ENCODE results near the gene PRR23E. TPM values are rescaled to one million over a fixed set of nuclear protein-coding genes. Genes with fewer than 3 reads are reported as not detected.

The PRR23E gene
- total RNA-seq, 4 donors from 2014 or later: not detected

DNA sequence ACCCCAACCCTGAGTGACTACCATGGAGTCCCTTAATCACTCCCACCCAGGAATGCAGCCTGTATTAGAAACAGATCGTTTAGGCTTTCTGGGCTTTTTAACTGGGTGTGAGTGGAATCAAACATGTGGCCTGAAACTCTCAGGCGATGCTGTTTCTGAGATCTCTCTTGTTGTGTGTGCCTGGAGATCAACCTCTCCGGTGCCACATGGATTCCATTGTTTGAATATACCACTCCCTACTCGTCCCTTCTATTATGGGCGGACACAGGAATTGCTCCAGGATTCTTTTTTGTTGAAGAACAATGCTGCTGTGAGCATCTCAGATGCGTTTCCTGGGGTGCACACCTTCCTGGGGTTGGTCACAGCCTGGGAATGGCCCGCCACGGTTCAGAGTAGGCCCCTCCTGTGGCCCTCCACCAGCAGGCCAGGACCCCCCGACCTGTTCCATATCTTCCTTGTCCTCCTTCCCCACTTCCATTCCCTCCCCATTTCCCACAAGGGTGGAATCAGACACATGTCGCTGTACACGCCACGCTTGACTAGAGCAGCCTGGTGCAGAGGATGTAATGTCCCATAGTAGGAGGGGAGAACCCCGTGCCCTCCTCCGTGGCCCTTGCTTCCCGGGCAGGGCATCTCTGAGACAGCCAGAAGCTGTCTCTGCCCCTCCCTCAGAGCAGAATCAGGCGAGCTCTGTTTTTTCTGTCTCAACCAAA, 36.4 kb upstream of the PRR23E start:
- H3K4me3 ChIP-seq (ENCODE audit: low read depth, poor library complexity, severe bottlenecking): no peak overlapping the region
- peak in 1 of 2 donors; percentile 37 for DNase-seq (ENCODE audit: low spot score in 2 of 2)
- intact Hi-C loops (cut with DNase I; ENCODE audit: low total_unique reads): no loop called here
- no peak for TF ChIP-seq POLR2A (IDR thresholded peaks at IDR 0.05)
- TF ChIP-seq, protein P1, sequence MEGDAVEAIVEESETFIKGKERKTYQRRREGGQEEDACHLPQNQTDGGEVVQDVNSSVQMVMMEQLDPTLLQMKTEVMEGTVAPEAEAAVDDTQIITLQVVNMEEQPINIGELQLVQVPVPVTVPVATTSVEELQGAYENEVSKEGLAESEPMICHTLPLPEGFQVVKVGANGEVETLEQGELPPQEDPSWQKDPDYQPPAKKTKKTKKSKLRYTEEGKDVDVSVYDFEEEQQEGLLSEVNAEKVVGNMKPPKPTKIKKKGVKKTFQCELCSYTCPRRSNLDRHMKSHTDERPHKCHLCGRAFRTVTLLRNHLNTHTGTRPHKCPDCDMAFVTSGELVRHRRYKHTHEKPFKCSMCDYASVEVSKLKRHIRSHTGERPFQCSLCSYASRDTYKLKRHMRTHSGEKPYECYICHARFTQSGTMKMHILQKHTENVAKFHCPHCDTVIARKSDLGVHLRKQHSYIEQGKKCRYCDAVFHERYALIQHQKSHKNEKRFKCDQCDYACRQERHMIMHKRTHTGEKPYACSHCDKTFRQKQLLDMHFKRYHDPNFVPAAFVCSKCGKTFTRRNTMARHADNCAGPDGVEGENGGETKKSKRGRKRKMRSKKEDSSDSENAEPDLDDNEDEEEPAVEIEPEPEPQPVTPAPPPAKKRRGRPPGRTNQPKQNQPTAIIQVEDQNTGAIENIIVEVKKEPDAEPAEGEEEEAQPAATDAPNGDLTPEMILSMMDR (IDR thresholded peaks at IDR 0.05): no peak
- 54 to 57% methylated on average over 14 to 16 of the region's 16 CpGs for WGBS, 2 donors

GRCh38 chr3:127157171-127157828, 35.6 kb upstream of the PRR23E start:
- TF ChIP-seq POLR2A (IDR thresholded peaks at IDR 0.05): no peak
- TF ChIP-seq, protein P1 (IDR thresholded peaks at IDR 0.05): no peak
- no peak overlapping the region for H3K4me3 ChIP-seq (ENCODE audit: low read depth, poor library complexity, severe bottlenecking)
- 31 to 39% methylated on average over 12 of the region's 14 CpGs for WGBS, 2 donors
- peak in 1 of 2 donors; percentile 54 for DNase-seq (ENCODE audit: low spot score in 2 of 2)
- intact Hi-C loops (cut with DNase I; ENCODE audit: low total_unique reads): no loop called here

GRCh38 chr3:127158614-127159229, 34.2 kb upstream of the PRR23E start:
- no peak overlapping the region for H3K4me3 ChIP-seq (ENCODE audit: low read depth, poor library complexity, severe bottlenecking)
- peak in 1 of 2 donors; percentile 72 for DNase-seq (ENCODE audit: low spot score in 2 of 2)
- 38 to 41% methylated on average over 9 to 10 of the region's 10 CpGs for WGBS, 2 donors
- no peak for TF ChIP-seq POLR2A (IDR thresholded peaks at IDR 0.05)
- TF ChIP-seq, protein P1 (IDR thresholded peaks at IDR 0.05): no peak
- intact Hi-C loops (cut with DNase I; ENCODE audit: low total_unique reads): no loop called here

DNA sequence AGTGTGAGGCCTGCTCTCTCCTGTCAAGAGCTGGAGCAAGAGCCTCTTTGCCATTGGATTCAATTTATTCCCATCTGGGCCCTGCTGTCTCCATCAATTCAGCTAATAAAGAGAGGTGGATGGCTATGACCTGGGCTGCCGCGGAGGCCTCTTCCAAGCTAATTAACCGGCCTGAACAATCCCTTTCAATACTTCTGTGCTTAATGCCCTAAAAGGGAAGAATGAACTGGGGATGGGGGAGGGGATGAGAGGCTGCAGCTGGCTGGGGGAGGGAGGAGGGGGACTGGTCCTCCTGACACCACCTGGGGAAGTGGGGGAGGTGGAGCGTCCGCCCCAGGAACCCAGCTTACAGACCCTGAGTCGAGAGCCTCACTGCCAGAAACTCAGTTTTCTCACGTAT, 33.4 kb upstream of the PRR23E start:
- H3K4me3 ChIP-seq (ENCODE audit: low read depth, poor library complexity, severe bottlenecking): no peak overlapping the region
- intact Hi-C loops (cut with DNase I; ENCODE audit: low total_unique reads): no loop called here
- no peak for DNase-seq (ENCODE audit: low spot score in 2 of 2)
- TF ChIP-seq, protein P1 (IDR thresholded peaks at IDR 0.05): no peak
- TF ChIP-seq POLR2A (IDR thresholded peaks at IDR 0.05): no peak
- 41 to 70% methylated on average over 7 of the region's 7 CpGs for whole genome bisulfite sequencing, 2 donors

GRCh38 chr3:127161236-127161635, 31.7 kb upstream of the PRR23E start:
- peak in 1 of 2 donors; percentile 63 for DNase-seq (ENCODE audit: low spot score in 2 of 2)
- intact Hi-C loops (cut with DNase I; ENCODE audit: low total_unique reads): no loop called here
- TF ChIP-seq, protein P1 (IDR thresholded peaks at IDR 0.05): no peak
- no peak for TF ChIP-seq POLR2A (IDR thresholded peaks at IDR 0.05)
- H3K4me3 ChIP-seq (ENCODE audit: low read depth, poor library complexity, severe bottlenecking): no peak overlapping the region
- WGBS, 2 donors: 94 to 100% methylated on average over 2 of the region's 2 CpGs
